Fibroblast of skin of right biceps (primary cell): ENCODE measurements around the gene ARFRP1.

Experiments
- DNase-seq: peaks from one replicate; pipeline ENCODE4 v3.0.0-alpha.2; 2013

ARFRP1 gene

GRCh38 chr20:63743210-63743970 is 35.6 kb upstream of the ARFRP1 start:
- DNase-seq, result no peak

- no peak for DNase-seq
These were observed 34.7 kb upstream of the ARFRP1 start for GRCh38 chr20:63742381-63743024.

DNA sequence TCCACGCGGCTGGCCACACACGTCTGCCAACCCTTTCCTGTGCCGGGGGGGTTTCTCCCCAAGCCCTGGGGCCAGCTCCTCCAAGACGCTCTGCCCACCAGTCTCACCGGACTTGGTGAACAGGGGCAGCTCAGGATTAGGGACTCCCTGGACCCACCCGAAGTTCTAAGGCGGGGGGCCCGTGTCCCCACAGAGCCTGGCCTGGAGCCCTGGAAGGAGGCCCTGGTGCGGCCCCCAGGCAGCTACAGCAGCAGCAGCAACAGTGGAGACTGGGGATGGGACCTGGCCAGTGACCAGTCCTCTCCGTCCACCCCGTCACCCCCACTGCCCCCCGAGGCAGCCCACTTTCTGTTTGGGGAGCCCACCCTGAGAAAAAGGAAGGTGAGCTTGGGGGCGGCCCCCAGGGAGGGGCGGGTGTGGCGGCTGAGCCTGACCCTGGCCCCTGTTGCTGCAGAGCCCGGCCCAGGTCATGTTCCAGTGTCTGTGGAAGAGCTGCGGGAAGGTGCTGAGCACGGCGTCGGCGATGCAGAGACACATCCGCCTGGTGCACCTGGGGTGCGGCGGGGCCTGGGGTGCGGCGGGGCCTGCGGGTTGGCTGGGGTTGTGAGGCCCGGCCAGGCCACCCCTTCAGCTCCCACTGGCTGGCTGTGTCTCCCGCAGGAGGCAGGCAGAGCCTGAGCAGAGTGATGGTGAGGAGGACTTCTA is 34.1 kb upstream of the ARFRP1 start:
- no peak for DNase-seq

- no peak for DNase-seq
These were observed 33.5 kb upstream of the ARFRP1 start for GRCh38 chr20:63741354-63741675.

DNA sequence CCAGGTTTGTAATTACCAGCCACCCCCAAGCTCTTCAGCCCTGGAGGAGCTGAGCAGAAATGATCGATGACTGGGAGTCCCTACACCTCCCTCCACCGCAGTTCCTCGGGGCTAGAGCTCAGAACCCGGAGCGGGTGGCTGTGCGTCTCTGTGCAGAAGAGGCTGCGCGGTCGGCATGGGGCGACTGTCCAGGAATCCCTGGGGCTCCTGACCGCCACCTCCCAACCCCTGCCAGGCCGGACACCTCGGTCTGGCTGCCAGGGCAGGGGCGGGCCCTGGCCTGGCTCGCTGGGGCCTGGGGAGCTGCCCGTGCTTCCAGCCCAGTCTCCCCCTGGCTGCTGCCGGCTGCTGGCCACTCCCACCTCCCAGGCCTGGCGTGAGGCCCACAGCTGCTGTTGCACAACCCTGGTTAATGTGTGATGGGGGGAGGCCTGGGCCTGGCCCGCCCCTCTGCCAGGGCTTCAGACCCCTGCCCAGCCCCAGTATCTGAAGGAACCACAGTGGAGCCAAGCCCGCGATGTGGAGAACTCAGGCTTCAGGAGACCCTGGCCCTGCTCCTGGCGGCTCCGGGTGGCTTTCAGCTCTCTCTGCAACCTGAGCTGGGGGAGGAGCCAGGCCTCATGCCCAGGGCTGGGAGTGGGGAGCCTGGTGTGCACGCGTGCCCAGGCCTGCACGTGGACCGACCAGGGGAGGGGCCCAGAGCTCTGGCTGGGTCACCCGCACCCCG is 33.0 kb upstream of the ARFRP1 start:
- DNase-seq, result peak; percentile 88

- DNase-seq, result peak; percentile 47
These were observed 32.4 kb upstream of the ARFRP1 start for GRCh38 chr20:63740070-63740626.

GRCh38 chr20:63739130-63740069 is 31.6 kb upstream of the ARFRP1 start, which contains the start of gene SLC2A4RG:
TSS of gene SLC2A4RG (plus strand) at chr20:63739776. CDS start at chr20:63739913, 137 bp downstream.
- DNase-seq, result peak; percentile 78

DNA sequence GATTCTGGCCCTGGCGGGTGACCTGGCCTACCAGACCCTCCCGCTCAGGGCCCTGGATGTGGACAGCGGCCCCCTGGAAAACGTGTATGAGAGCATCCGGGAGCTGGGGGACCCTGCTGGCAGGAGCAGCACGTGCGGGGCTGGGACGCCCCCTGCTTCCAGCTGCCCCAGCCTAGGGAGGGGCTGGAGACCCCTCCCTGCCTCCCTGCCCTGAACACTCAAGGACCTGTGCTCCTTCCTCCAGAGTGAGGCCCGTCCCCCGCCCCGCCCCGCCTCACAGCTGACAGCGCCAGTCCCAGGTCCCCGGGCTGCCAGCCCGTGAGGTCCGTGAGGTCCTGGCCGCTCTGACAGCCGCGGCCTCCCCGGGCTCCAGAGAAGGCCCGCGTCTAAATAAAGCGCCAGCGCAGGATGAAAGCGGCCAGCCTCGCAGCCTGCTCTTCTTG is 30.9 kb upstream of the ARFRP1 start:
- DNase-seq, result peak; percentile 17

GRCh38 chr20:63737945-63738686 is 30.3 kb upstream of the ARFRP1 start:
- no peak for DNase-seq

- no peak for DNase-seq
These were observed 29.8 kb upstream of the ARFRP1 start for GRCh38 chr20:63737695-63737944.

- DNase-seq, result no peak
These were observed 29.3 kb upstream of the ARFRP1 start for GRCh38 chr20:63736893-63737694.

- DNase-seq, result no peak
These were observed 28.3 kb upstream of the ARFRP1 start, which contains the start of gene LIME1 for GRCh38 chr20:63735859-63736718. TSS of gene LIME1 (plus strand) at chr20:63736664. CDS start at chr20:63737550, 886 bp downstream.

DNA sequence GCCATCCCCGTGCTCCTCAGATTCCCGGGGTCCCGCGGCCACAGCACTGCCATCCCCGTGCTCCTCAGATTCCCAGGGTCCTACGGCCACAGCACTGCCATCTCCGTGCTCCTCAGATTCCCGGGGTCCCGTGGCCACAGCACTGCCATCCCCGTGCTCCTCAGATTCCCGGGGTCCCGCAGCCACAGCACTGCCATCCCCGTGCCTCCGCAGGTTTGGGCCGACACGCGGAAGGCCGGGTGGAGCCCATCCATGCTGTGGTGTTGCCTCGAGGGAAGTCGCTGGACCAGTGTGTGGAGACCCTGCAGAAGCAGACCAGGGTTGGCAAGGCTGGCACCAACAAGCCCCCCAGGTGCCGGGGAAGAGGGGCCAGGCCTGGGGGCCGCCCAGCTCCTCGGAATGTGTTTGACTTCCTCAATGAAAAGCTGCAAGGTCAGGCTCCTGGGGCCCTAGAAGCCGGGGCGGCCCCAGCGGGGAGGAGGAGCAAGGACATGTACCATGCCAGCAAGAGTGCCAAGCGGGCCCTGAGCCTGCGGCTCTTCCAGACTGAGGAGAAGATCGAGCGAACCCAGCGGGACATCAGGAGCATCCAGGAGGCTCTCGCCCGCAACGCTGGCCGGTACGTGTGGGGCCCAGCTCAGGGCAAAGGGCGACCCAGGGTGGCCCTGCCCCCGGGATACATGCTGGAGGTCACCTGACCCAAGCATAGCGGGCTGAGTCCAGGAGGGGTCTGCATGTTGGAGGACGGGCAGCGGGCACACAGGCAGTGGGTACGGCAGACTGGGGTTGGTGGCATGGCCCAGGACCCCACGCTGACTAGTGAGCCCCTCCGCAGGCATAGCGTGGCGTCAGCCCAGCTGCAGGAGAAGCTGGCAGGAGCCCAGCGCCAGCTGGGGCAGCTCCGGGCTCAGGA is 27.4 kb upstream of the ARFRP1 start:
- no peak for DNase-seq

DNA sequence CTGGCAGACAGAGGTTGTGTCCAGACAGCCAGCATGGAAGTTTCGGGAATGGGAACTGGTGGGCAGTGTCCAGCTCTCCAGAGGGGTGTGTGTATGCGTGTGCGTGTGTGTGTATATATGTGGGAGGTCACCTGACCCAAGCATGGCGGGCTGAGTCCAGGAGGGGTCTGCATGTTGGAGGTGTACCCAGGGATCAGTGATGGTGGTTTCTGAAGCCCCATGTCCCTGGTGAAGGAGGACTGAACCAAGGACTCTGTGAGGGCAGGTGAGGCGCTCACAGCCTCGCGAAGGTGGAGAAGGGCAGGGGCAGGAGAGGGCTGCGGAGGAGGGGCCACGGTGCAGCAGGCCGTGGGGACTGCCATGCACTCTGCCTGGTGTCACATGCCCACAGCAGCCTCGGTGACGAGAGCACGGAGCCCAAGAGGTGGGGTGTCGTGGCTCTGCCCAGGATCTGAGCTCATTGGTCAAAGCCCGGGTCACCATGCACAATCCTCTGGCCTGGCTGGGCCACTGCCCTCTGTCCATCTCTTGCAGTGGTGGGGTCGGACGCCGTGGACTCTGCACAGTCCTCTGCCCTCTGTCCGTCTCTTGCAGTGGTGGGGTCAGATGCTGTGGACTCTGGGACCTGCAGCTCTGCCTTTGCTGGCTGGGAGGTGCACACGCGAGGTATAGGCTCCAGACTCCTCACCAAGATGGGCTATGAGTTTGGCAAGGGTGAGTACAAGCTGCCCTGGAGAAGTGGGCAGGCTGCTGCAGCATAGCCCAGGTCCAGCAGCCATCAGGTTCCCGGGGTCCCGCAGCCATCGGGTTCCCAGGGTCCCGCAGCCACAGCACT is 26.6 kb upstream of the ARFRP1 start:
- DNase-seq, result no peak

DNA sequence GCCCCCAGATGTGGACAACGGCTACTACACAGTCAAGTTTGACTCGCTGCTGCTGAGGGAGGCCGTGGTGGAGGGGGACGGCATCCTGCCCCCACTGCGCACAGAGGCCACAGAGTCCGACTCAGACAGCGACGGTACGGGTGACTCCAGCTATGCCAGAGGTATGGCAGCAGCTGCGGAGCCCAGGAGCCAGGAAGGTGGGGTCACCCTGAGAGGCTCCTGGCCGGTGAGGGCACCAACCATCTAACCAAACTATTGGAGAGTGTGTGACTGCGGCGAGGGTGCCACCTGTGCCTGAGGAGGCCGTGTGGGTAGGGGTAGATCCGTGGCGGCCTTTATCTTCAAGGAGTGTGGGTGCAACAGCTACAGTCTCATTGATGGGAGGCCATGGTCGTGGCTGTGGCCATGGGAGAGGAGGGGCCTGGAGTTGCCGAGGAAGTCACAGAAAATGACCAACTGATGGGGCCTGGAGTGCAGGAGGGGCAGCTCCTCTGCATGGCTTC is 25.9 kb upstream of the ARFRP1 start:
- DNase-seq, result no peak

DNA sequence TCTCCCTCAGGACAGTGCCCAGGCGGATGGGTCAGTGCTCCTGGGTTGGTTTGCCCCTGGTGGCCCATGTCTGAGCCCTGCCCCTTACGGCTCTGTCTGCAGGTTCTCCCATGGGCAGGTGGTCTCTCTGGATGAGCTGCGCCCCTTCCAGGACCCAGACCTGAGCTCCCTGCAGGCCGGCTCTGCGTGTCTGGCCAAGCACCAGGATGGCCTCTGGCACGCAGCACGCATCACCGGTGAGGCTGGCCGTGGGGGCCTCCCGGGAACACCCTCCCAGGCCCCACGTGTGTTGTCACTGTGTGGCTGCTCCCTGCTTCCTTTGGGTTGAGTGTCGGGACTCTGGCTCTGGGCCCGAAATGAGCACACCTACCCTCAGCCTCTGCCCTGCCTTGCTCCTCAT is 25.3 kb upstream of the ARFRP1 start:
- DNase-seq, result no peak
